Lower leg skin (tissue), 4 donors: ENCODE results near the gene PCNX1. TPM values are rescaled to one million over a fixed set of nuclear protein-coding genes. Genes with fewer than 3 reads are reported as not detected.

Experiments
- DNase-seq, 2 donors: peaks; one replicate each; pipeline ENCODE4 v3.0.0-alpha.2; 2019; ENCODE audit warnings: low spot score in 2 of 2
- H3K4me3 ChIP-seq: fragments of 200-600 bp; sonication (generic); 2 replicates; pipeline ENCODE4 v1.5.1; 2017; ENCODE audit warnings: mild to moderate bottlenecking, low read depth; ENCODE audit not compliant: poor library complexity, severe bottlenecking
- POLR2A ChIP-seq, 2 donors: fragments of 450-650 bp; IDR thresholded peaks; one replicate each; pipeline ENCODE4 v1.6.1; 2016 to 2017; ENCODE audit warnings: antibody characterized with exemption in 2 of 2, mild to moderate bottlenecking in 1 of 2, moderate library complexity in 1 of 2
- WGBS, 2 donors: methylation state at CpG; one replicate each; pipeline ENCODE4 v1.1.5; 2018; 5-methylcytosine and 5-hydroxymethylcytosine counted together
- intact Hi-C: fragments of 100-400 bp; cut with DNase I; formaldehyde crosslinking; loops from one replicate; pipeline ENCODE4 v1.15.0; 2023; ENCODE audit warnings: low total_unique reads
- total RNA-seq, 4 donors: library from RNA; depleted of rRNA; stranded (reverse); fragments of >200 nt; gene quantifications; one replicate each; pipeline ENCODE4 v1.1.0, GENCODE V29; 2016
- TF ChIP-seq, protein P1 (sequence below), 3 donors: fragments of 450-650 bp; IDR thresholded peaks; one replicate each; pipeline ENCODE4 v1.5.1; 2016; ENCODE audit warnings: antibody characterized with exemption in 3 of 3, mild to moderate bottlenecking in 3 of 3, moderate library complexity in 2 of 3

The PCNX1 gene
- total RNA-seq, 4 donors from 2014 or later, result 14.7 to 29.4 (median 25.6) TPM

DNA sequence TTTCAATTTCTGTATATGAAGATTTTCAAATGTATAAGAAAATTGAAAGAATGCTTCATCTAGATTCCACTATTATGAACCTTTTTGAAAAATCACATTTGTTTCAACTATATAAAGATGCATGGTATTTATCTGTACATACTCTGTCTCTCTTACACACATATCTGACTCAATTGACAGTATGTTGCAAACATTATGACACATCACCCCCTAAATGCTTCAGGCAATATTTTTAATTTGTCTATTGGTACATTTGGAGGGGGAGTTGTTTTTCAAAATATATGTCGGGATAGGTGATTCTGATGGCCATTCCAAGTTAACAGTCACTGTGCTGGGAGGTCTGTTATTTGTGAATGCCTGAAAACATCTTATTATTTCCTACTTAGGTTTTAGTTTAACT is 14.4 kb downstream of the PCNX1 start:
- no peak for DNase-seq
- intact Hi-C loops, result no loop called here
- WGBS, 2 donors, result 63 to 73% methylated on average over 1 of the region's 1 CpG
- TF ChIP-seq POLR2A (IDR thresholded peaks at IDR 0.05), result no peak
- TF ChIP-seq, protein P1, sequence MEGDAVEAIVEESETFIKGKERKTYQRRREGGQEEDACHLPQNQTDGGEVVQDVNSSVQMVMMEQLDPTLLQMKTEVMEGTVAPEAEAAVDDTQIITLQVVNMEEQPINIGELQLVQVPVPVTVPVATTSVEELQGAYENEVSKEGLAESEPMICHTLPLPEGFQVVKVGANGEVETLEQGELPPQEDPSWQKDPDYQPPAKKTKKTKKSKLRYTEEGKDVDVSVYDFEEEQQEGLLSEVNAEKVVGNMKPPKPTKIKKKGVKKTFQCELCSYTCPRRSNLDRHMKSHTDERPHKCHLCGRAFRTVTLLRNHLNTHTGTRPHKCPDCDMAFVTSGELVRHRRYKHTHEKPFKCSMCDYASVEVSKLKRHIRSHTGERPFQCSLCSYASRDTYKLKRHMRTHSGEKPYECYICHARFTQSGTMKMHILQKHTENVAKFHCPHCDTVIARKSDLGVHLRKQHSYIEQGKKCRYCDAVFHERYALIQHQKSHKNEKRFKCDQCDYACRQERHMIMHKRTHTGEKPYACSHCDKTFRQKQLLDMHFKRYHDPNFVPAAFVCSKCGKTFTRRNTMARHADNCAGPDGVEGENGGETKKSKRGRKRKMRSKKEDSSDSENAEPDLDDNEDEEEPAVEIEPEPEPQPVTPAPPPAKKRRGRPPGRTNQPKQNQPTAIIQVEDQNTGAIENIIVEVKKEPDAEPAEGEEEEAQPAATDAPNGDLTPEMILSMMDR (IDR thresholded peaks at IDR 0.05), result no peak
- no peak overlapping the region for H3K4me3 ChIP-seq

DNA sequence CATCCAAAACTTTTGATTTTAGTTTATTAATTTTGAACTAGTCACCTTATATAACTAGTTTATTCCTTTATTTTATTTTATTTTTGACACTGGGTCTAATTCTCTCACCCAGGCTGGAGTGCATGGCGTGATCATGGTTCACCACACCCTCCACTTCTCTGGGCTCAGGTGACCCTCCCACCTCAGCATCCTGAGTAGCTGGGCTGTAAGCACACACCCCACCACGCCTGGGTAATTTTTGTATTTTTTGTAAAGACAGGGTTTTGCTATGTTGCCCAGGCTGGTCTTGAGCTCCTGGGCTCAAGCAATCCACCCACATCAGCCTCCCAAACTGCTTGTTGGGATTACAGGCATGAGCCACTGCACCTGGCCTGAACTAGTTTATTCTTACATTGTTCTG is 17.3 kb downstream of the PCNX1 start:
- DNase-seq, result no peak
- 88 to 89% methylated on average over 2 of the region's 2 CpGs for WGBS, 2 donors
- intact Hi-C loops, result no loop called here
- no peak for TF ChIP-seq POLR2A (IDR thresholded peaks at IDR 0.05)
- TF ChIP-seq, protein P1 (IDR thresholded peaks at IDR 0.05), result no peak
- no peak overlapping the region for H3K4me3 ChIP-seq

DNA sequence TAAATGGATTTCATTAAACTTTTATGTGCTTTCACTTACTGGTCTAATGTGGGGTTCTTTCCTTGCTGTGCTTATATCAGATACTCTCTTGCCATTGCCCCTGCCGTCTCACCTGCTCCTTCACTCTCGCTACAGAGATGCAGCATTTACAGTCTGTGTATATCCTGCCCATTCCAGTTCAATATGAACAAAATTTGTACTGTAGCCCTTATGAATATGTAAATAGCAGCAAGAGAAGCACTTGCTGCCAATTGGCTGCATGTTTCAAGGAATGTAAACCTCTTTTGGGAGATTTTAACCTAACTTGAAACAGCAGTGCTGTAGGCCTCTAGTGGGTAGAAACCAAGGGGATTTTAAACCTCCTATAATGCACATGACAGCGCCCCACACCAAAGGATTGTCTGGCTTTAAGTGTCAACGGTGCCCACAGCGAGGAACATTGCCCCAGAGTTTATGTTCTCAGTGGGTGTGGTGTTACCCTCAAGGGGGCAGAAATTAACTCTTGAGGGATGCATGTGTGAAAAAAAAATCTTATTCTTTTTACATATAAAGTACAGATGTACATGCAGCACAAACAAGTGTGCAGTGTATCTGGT is 19.1 kb downstream of the PCNX1 start:
- H3K4me3 ChIP-seq, result no peak overlapping the region
- TF ChIP-seq, protein P1 (IDR thresholded peaks at IDR 0.05), result no peak
- no peak for TF ChIP-seq POLR2A (IDR thresholded peaks at IDR 0.05)
- WGBS, 2 donors, result 72 to 74% methylated on average over 5 of the region's 5 CpGs
- intact Hi-C loops, result no loop called here
- DNase-seq, result no peak

DNA sequence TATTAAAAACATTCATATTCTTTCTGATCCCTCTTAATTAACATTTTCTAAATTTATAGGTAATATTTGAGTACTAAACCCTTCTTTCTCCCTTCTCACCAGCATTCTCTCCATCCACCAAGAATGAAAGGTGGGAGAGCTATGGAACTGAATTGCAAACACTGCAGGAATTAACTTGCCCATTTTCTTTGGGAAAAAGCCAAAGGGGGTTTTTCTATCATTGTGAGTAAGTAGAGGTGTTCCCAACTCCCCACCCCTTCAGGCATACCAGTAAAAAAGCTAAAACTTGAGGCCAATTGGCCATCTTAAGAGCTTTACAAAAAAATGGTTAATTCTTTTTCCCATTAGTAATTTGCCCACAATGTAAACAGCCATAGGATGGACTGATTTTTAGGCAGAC is 23.7 kb downstream of the PCNX1 start:
- TF ChIP-seq POLR2A (IDR thresholded peaks at IDR 0.05), result no peak
- TF ChIP-seq, protein P1 (IDR thresholded peaks at IDR 0.05), result no peak
- intact Hi-C loops, result no loop called here
- no peak overlapping the region for H3K4me3 ChIP-seq
- DNase-seq, result no peak

DNA sequence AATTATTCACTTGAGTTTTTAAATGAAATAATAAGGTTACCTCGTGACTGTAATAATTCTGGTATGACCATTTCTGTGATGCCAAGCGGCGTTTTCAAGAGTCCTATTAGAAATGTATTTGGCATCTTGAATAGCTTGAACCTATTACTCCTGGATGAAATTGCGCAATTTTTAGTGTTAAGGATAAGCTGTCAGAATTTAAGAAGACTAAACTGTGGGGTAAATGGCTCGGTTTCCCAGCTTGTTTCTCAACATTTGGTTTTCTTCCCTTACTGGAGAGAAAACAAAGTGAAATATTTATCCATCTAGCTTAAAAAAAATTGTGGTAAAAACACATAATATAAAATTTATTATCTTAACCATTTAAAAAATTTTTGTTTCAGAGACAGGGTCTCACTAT is 26.8 kb downstream of the PCNX1 start:
- DNase-seq, result no peak
- 56 to 63% methylated on average over 5 of the region's 5 CpGs for WGBS, 2 donors
- no peak overlapping the region for H3K4me3 ChIP-seq
- intact Hi-C loops, result no loop called here
- TF ChIP-seq, protein P1 (IDR thresholded peaks at IDR 0.05), result no peak
- no peak for TF ChIP-seq POLR2A (IDR thresholded peaks at IDR 0.05)

DNA sequence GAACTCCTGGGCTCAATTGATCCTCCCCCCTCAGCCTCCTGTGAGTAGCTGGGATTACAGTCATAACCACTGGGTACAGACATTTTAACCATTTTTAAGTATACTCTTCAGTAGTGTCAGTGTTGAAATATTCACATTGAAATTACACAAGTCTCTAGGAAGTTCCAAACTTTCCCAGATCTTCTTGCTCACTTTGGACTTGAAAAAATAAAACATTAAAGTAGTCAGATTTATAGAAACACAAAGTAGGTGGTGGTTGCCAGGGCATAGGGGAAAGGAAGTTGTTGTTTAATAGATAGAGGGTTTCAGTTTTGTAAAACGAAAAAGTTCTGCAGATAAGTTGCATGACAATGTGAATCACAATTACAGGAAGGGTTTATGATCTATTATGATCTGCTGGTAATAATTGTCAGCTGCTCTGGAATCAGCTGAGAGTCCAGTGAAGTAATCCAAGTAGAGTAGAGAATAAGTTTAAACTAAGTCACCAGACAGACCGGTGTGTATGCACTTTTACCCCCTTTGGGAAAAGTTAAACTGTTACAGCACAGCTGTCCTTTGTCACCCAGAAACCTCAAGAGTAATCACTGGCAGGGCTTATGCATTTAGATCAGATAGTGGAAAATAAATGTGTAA is 27.4 kb downstream of the PCNX1 start:
- intact Hi-C loops, result no loop called here
- 18 to 22% methylated on average over 2 of the region's 2 CpGs for WGBS, 2 donors
- H3K4me3 ChIP-seq, result no peak overlapping the region
- TF ChIP-seq, protein P1 (IDR thresholded peaks at IDR 0.05), result no peak
- TF ChIP-seq POLR2A (IDR thresholded peaks at IDR 0.05), result no peak
- no peak for DNase-seq
